Activated CD8-positive, alpha-beta memory T cell treated with anti-CD3 and anti-CD28 coated beads, Interleukin-2, amount 50 U/mL, for 24 hours (primary cell): ENCODE measurements around the gene ZNF215.
"Not testable (repeated sequence)": the region's sequence is repeated elsewhere in the genome, so short reads cannot be mapped to it uniquely, and the experiment has no call there.

ENCODE experiments used
- DNase-seq: peaks from one replicate; pipeline ENCODE4 v3.0.0-alpha.2; 2020; ENCODE audit errors: extremely low read depth

ZNF215 gene

GRCh38 chr11:6941970-6942369 lies 15.7 kb downstream of the ZNF215 start:
- no peak for DNase-seq

GRCh38 chr11:6943131-6943530 lies 16.9 kb downstream of the ZNF215 start:
- no peak for DNase-seq

GRCh38 chr11:6954248-6954647 lies 28.0 kb downstream of the ZNF215 start:
- not testable (repeated sequence) for DNase-seq

- DNase-seq, result no peak
Measured at GRCh38 chr11:6962141-6962540, 35.9 kb downstream of the ZNF215 start.

GRCh38 chr11:6962673-6963072 lies 36.4 kb downstream of the ZNF215 start:
- DNase-seq, result no peak

GRCh38 chr11:6968816-6969215 lies 42.6 kb downstream of the ZNF215 start:
- no peak for DNase-seq

- not testable (repeated sequence) for DNase-seq
Measured at GRCh38 chr11:6969854-6970253, 43.6 kb downstream of the ZNF215 start.

GRCh38 chr11:6979365-6979764 lies 53.1 kb downstream of the ZNF215 start:
- no peak for DNase-seq

- DNase-seq, result no peak
Measured at GRCh38 chr11:6986487-6986886, 60.3 kb downstream of the ZNF215 start.

- DNase-seq, result no peak
Measured at GRCh38 chr11:6988506-6988905, 62.3 kb downstream of the ZNF215 start.

GRCh38 chr11:6991227-6991626 lies 65.0 kb downstream of the ZNF215 start:
- DNase-seq, result no peak

GRCh38 chr11:6992026-6992425 lies 65.8 kb downstream of the ZNF215 start:
- DNase-seq, result no peak

GRCh38 chr11:6992457-6993417 lies 66.5 kb downstream of the ZNF215 start:
- DNase-seq, result no peak

GRCh38 chr11:6995703-6996102 lies 69.5 kb downstream of the ZNF215 start:
- no peak for DNase-seq

GRCh38 chr11:7004482-7004881 lies 78.3 kb downstream of the ZNF215 start:
- DNase-seq, result no peak
